DMS114 treated with DMSO at 0.1 percent for 48 hours (cell line): Measurements from ENCODE around the gene OXSR1.
"Not testable (repeated sequence)": the region's sequence is repeated elsewhere in the genome, so short reads cannot be mapped to it uniquely, and the experiment has no call there.

Experiments used
- DNase-seq: peaks from one replicate; lab custom pipeline; 2025; ENCODE audit not compliant: unreplicated experiment; lab: John Stamatoyannopoulos, UW

Gene OXSR1

GRCh38 chr3:38165722-38166387 is 518 bp downstream of the OXSR1 start:
- DNase-seq, result no peak

GRCh38 chr3:38167591-38167990 is 2.3 kb downstream of the OXSR1 start:
- no peak for DNase-seq

GRCh38 chr3:38168151-38169026 is 3.1 kb downstream of the OXSR1 start:
- no peak for DNase-seq

GRCh38 chr3:38169027-38169317 is 3.6 kb downstream of the OXSR1 start:
- DNase-seq, result no peak

- DNase-seq, result no peak
Observed at GRCh38 chr3:38170722-38171121, 5.4 kb downstream of the OXSR1 start.

- DNase-seq, result no peak
Observed at GRCh38 chr3:38171622-38172021, 6.3 kb downstream of the OXSR1 start.

- DNase-seq, result no peak
Observed at GRCh38 chr3:38173834-38174418, 8.6 kb downstream of the OXSR1 start.

- no peak for DNase-seq
Observed at GRCh38 chr3:38177181-38177580, 11.8 kb downstream of the OXSR1 start.

- no peak for DNase-seq
Observed at GRCh38 chr3:38186781-38187180, 21.4 kb downstream of the OXSR1 start.

- no peak for DNase-seq
Observed at GRCh38 chr3:38190481-38190881, 25.1 kb downstream of the OXSR1 start.

- not testable (repeated sequence) for DNase-seq
Observed at GRCh38 chr3:38202931-38203330, 37.6 kb downstream of the OXSR1 start.

- DNase-seq, result no peak
Observed at GRCh38 chr3:38203690-38204089, 38.4 kb downstream of the OXSR1 start.

- DNase-seq, result no peak
Observed at GRCh38 chr3:38204599-38205471, 39.5 kb downstream of the OXSR1 start.

- no peak for DNase-seq
Observed at GRCh38 chr3:38205472-38205805, 40.1 kb downstream of the OXSR1 start.

GRCh38 chr3:38207254-38208003 is 42.1 kb downstream of the OXSR1 start:
- no peak for DNase-seq

GRCh38 chr3:38210141-38210757 is 44.9 kb downstream of the OXSR1 start:
- DNase-seq, result no peak

GRCh38 chr3:38212141-38212540 is 46.8 kb downstream of the OXSR1 start:
- no peak for DNase-seq

GRCh38 chr3:38214560-38214959 is 49.2 kb downstream of the OXSR1 start:
- no peak for DNase-seq

GRCh38 chr3:38219609-38220197 is 54.4 kb downstream of the OXSR1 start:
- DNase-seq, result no peak

- DNase-seq, result no peak
Observed at GRCh38 chr3:38221005-38221404, 55.7 kb downstream of the OXSR1 start.
